H9 (cell line): Measurements from ENCODE around the gene ATP7B. TPM values are rescaled to one million over a fixed set of nuclear protein-coding genes. Genes with fewer than 3 reads are reported as not detected.

ENCODE experiments used
- DNase-seq: peaks from one replicate; pipeline ENCODE4 v3.0.0-alpha.2; 2017
- H2AFZ ChIP-seq: one replicate; pipeline ENCODE4 v1.6.1; 2013; ENCODE audit warnings: mild to moderate bottlenecking, low read length, control low read depth, moderate library complexity
- H2AK5ac ChIP-seq: 2 replicates; pipeline ENCODE4 v1.6.1; 2013; ENCODE audit warnings: low read length, control low read depth, mixed read lengths; ENCODE audit not compliant: insufficient read length
- H2BK120ac ChIP-seq: one replicate; pipeline ENCODE4 v1.6.1; 2013; ENCODE audit warnings: low read depth, mild to moderate bottlenecking, low read length, control low read depth, inconsistent platforms; ENCODE audit not compliant: poor library complexity, severe bottlenecking
- H2BK12ac ChIP-seq: 2 replicates; pipeline ENCODE4 v1.6.1; 2013; ENCODE audit warnings: low read length, control low read depth, mixed read lengths, low read depth; ENCODE audit not compliant: insufficient read length
- H2BK15ac ChIP-seq: 2 replicates; pipeline ENCODE4 v1.6.1; 2013; ENCODE audit warnings: low read depth, low read length, control low read depth
- H2BK20ac ChIP-seq: one replicate; pipeline ENCODE4 v1.6.1; 2013; ENCODE audit warnings: low read depth, mild to moderate bottlenecking, low read length, control low read depth, inconsistent platforms; ENCODE audit not compliant: poor library complexity, severe bottlenecking
- H2BK5ac ChIP-seq: 2 replicates; pipeline ENCODE4 v1.6.1; 2013; ENCODE audit warnings: low read length, control low read depth, mixed read lengths; ENCODE audit not compliant: insufficient read length
- H3K14ac ChIP-seq: 2 replicates; pipeline ENCODE4 v1.6.1; 2013; ENCODE audit warnings: low read length, control low read depth; ENCODE audit not compliant: insufficient read depth
- H3K18ac ChIP-seq: 2 replicates; pipeline ENCODE4 v1.6.1; 2013; ENCODE audit warnings: low read depth, mild to moderate bottlenecking, mixed read lengths, low read length, control low read depth; ENCODE audit not compliant: insufficient read length
- H3K23ac ChIP-seq: 2 replicates; pipeline ENCODE4 v1.6.1; 2013; ENCODE audit warnings: low read length, control low read depth, mixed read lengths, low read depth; ENCODE audit not compliant: insufficient read length
- H3K23me2 ChIP-seq: 2 replicates; pipeline ENCODE4 v1.6.1; 2013; ENCODE audit warnings: low read depth, mild to moderate bottlenecking, mixed read lengths, low read length, control low read depth; ENCODE audit not compliant: insufficient read length, poor library complexity, severe bottlenecking
- H3K27ac ChIP-seq: 2 replicates; pipeline ENCODE4 v1.5.1; 2013; ENCODE audit warnings: low read length, control low read depth, mixed read lengths, low read depth; ENCODE audit not compliant: insufficient read length
- H3K27me3 ChIP-seq: 2 replicates; pipeline ENCODE4 v1.6.1; 2013; ENCODE audit warnings: low read length, control low read depth, inconsistent platforms; ENCODE audit not compliant: insufficient read depth
- H3K4ac ChIP-seq: 2 replicates; pipeline ENCODE4 v1.6.1; 2013; ENCODE audit warnings: low read depth, mild to moderate bottlenecking, control low read depth, inconsistent platforms, low read length, moderate library complexity
- H3K4me1 ChIP-seq: 2 replicates; pipeline ENCODE4 v1.6.1; 2013; ENCODE audit warnings: low read length, control low read depth, inconsistent platforms; ENCODE audit not compliant: insufficient read depth
- H3K4me2 ChIP-seq: 2 replicates; pipeline ENCODE4 v1.6.1; 2013; ENCODE audit warnings: low read length, control low read depth, mixed read lengths; ENCODE audit not compliant: insufficient read length, insufficient read depth
- H3K56ac ChIP-seq: 2 replicates; pipeline ENCODE4 v1.6.1; 2013; ENCODE audit warnings: low read depth, mild to moderate bottlenecking, mixed read lengths, low read length, control low read depth; ENCODE audit not compliant: insufficient read length
- H3K79me1 ChIP-seq: 2 replicates; pipeline ENCODE4 v1.6.1; 2013; ENCODE audit warnings: low read depth, mild to moderate bottlenecking, moderate library complexity, low read length, control low read depth, inconsistent platforms; ENCODE audit not compliant: insufficient read depth, poor library complexity, severe bottlenecking
- H3K79me2 ChIP-seq: 2 replicates; pipeline ENCODE4 v1.6.1; 2013; ENCODE audit warnings: low read length, control low read depth, inconsistent platforms; ENCODE audit not compliant: insufficient read depth
- H3K9ac ChIP-seq: 2 replicates; pipeline ENCODE4 v1.6.1; 2013; ENCODE audit warnings: low read length, control low read depth, mixed read lengths; ENCODE audit not compliant: insufficient read length; ENCODE audit errors: extremely low read depth
- H3K9me3 ChIP-seq: one replicate; pipeline ENCODE4 v1.6.1; 2013; ENCODE audit warnings: low read depth, low read length, inconsistent platforms; ENCODE audit not compliant: control insufficient read depth
- H3T11ph ChIP-seq: one replicate; pipeline ENCODE4 v1.6.1; 2013; ENCODE audit warnings: mild to moderate bottlenecking, low read length, control low read depth, inconsistent platforms
- H4K20me1 ChIP-seq: one replicate; pipeline ENCODE4 v1.6.1; 2013; ENCODE audit not compliant: control insufficient read depth, insufficient read length, insufficient read depth
- H4K5ac ChIP-seq: 2 replicates; pipeline ENCODE4 v1.6.1; 2013; ENCODE audit warnings: low read depth, mild to moderate bottlenecking, mixed read lengths, low read length, control low read depth; ENCODE audit not compliant: insufficient read length
- H4K8ac ChIP-seq: replicated peaks from 2 replicates; pipeline ENCODE4 v1.6.1; 2013; ENCODE audit warnings: low read length, control low read depth, mixed read lengths, low read depth; ENCODE audit not compliant: insufficient read length
- H4K91ac ChIP-seq: 2 replicates; pipeline ENCODE4 v1.6.1; 2013; ENCODE audit warnings: low read depth, mild to moderate bottlenecking, moderate library complexity, mixed read lengths, low read length, control low read depth; ENCODE audit not compliant: insufficient read length
- H3K27ac Mint-ChIP-seq, 3 experiments: 2 replicates in 2 of 3; 3 replicates in 1 of 3; pipeline ENCODE4 v1.8.0; 2020 to 2021; ENCODE audit warnings: mixed read lengths in 3 of 3, mild to moderate bottlenecking in 1 of 3, moderate library complexity in 1 of 3
- H3K27me3 Mint-ChIP-seq: 2 replicates; pipeline ENCODE4 v1.8.0; 2021; ENCODE audit warnings: low read depth, mild to moderate bottlenecking, moderate library complexity, mixed read lengths
- H3K36me3 Mint-ChIP-seq, 3 experiments: 2 replicates in 2 of 3; 3 replicates in 1 of 3; pipeline ENCODE4 v1.8.0; 2020 to 2021; ENCODE audit warnings: low read depth in 3 of 3, mixed read lengths in 3 of 3; ENCODE audit not compliant: insufficient read depth in 1 of 3
- H3K4me1 Mint-ChIP-seq, 2 experiments: 2 replicates each; pipeline ENCODE4 v1.8.0; 2020; ENCODE audit warnings: mixed read lengths in 2 of 2
- H3K4me3 Mint-ChIP-seq, 2 experiments: 2 replicates in 1 of 2; 3 replicates in 1 of 2; pipeline ENCODE4 v1.8.0; 2020 to 2021; ENCODE audit warnings: mild to moderate bottlenecking in 2 of 2, mixed read lengths in 2 of 2, moderate library complexity in 1 of 2
- H3K9me3 Mint-ChIP-seq, 2 experiments: 2 replicates in 1 of 2; 3 replicates in 1 of 2; pipeline ENCODE4 v1.8.0; 2020; ENCODE audit warnings: mild to moderate bottlenecking in 2 of 2, mixed read lengths in 2 of 2, moderate library complexity in 1 of 2
- CTCF ChIP-seq: fragments of 200-600 bp; sonication (generic); conservative IDR thresholded peaks from 3 replicates; pipeline ENCODE4 v1.8.0; 2021; ENCODE audit warnings: antibody characterized with exemption, mild to moderate bottlenecking
- WGBS: extraction: QIAGEN DNeasy Blood & Tissue Kit; methylation state at CpG from one replicate; pipeline ENCODE4 v1.1.7; 2013; ENCODE audit warnings: missing lambda C conversion rate, low lambda C conversion rate, mixed read lengths; ENCODE audit not compliant: insufficient read length; ENCODE audit errors: extremely low coverage; 5-methylcytosine and 5-hydroxymethylcytosine counted together
- total RNA-seq: library from RNA; stranded (reverse); gene quantifications from 2 replicates; pipeline ENCODE4 v1.2.1, GENCODE V29; 2021

The ATP7B gene
- total RNA-seq, 1 experiment from 2014 or later = 5.8 TPM

- no peak for TF ChIP-seq CTCF
- Histone ChIP-seq H3K9ac (no peak overlapping the region), H3T11ph (no peak overlapping the region), H3K4ac (no peak overlapping the region), H2AK5ac (no peak overlapping the region), H3K18ac (no peak overlapping the region), H2BK20ac (no peak overlapping the region), H3K4me1 (no peaks in the 10 kb centered on the region), H3K9me3 (no peaks in the 10 kb centered on the region), H4K5ac (no peak overlapping the region), H3K4me2 (no peak overlapping the region), H3K23ac (no peak overlapping the region), H4K8ac (no peak overlapping the region), H3K79me2 (no peaks in the 10 kb centered on the region), H2BK120ac (no peak overlapping the region), H2BK5ac (no peak overlapping the region), H3K56ac (no peak overlapping the region), H3K27me3 (no peaks in the 10 kb centered on the region), H3K14ac (no peak overlapping the region), H3K27ac (no peak overlapping the region), H2BK12ac (no peak overlapping the region), H3K79me1 (peaks cover 2% of the 10 kb centered on the region), H4K20me1 (peaks cover 4% of the 10 kb centered on the region), H2AFZ (no peak overlapping the region), H2BK15ac (no peak overlapping the region), H3K23me2 (no peaks in the 10 kb centered on the region), H4K91ac (no peak overlapping the region)
- Mint-ChIP-seq H3K4me1 (no peaks in the 10 kb centered on the region), H3K36me3 (peaks cover 37 to 87% (median 78%) of the 10 kb centered on the region in 3 experiments; a peak in 6 of 7 replicates), H3K9me3 (peaks cover 2 to 4% of the 10 kb centered on the region in 2 experiments; a peak in 3 of 5 replicates), H3K4me3 (no peak overlapping the region), H3K27ac (no peak overlapping the region), H3K27me3 (no peaks in the 10 kb centered on the region)
- no CpG with 5 or more reads among the region's 2 CpGs for whole genome bisulfite sequencing
- no peak for DNase-seq
Measured at GRCh38 chr13:52022356-52022755, 11.1 kb upstream of the ATP7B start.
